Neural cell (in vitro differentiated cells): ENCODE results near the gene MYO15A. TPM values are rescaled to one million over a fixed set of nuclear protein-coding genes. Genes with fewer than 3 reads are reported as not detected.

Experiments
- H2AFZ ChIP-seq: fragments of 200-600, 300-800 bp; sonication (generic), shearing (Covaris generic); 2 replicates; pipeline ENCODE4 v1.6.0; 2014; ENCODE audit warnings: low read depth, mild to moderate bottlenecking, antibody characterized with exemption, low read length, moderate library complexity
- H3F3A ChIP-seq: fragments of 200-600 bp; shearing (Covaris generic); 2 replicates; pipeline ENCODE4 v1.6.1; 2016; ENCODE audit warnings: mild to moderate bottlenecking, moderate library complexity, mixed read lengths, antibody characterized with exemption, low read length; ENCODE audit not compliant: insufficient read depth, poor library complexity, severe bottlenecking
- H3K27ac ChIP-seq: fragments of 200-600, 300-800 bp; sonication (generic), shearing (Covaris generic); 2 replicates; pipeline ENCODE4 v1.5.1; 2014; ENCODE audit warnings: mild to moderate bottlenecking, low read length, moderate library complexity
- H3K27me3 ChIP-seq: fragments of 300-800, 200-600 bp; sonication (generic), shearing (Covaris generic); 2 replicates; pipeline ENCODE4 v1.6.0; 2014; ENCODE audit warnings: mild to moderate bottlenecking, low read depth, low read length, moderate library complexity; ENCODE audit not compliant: insufficient read depth
- H3K36me3 ChIP-seq: fragments of 300-800, 200-600 bp; sonication (generic), shearing (Covaris generic); 2 replicates; pipeline ENCODE4 v1.5.1; 2014; ENCODE audit warnings: mild to moderate bottlenecking, antibody characterized with exemption, low read length, moderate library complexity; ENCODE audit not compliant: insufficient read depth
- H3K4me2 ChIP-seq: fragments of 300-800, 200-600 bp; sonication (generic), shearing (Covaris generic); 2 replicates; pipeline ENCODE4 v1.6.0; 2014; ENCODE audit warnings: mild to moderate bottlenecking, low read length
- H3K4me3 ChIP-seq: fragments of 300-800, 200-600 bp; sonication (generic), shearing (Covaris generic); 2 replicates; pipeline ENCODE4 v1.5.1; 2014; ENCODE audit warnings: mild to moderate bottlenecking, low read length, moderate library complexity
- H3K79me2 ChIP-seq: fragments of 200-600 bp; shearing (Covaris generic); replicated peaks from 2 replicates; pipeline ENCODE4 v1.6.0; 2014; ENCODE audit warnings: mild to moderate bottlenecking, low read length, moderate library complexity; ENCODE audit not compliant: insufficient read depth
- H3K9ac ChIP-seq: fragments of 300-800, 200-600 bp; sonication (generic), shearing (Covaris generic); 2 replicates; pipeline ENCODE4 v1.6.1; 2016; ENCODE audit warnings: mild to moderate bottlenecking, low read length, mixed read lengths
- H3K9me2 ChIP-seq: fragments of 200-600 bp; shearing (Covaris generic); 2 replicates; pipeline ENCODE4 v1.6.1; 2016; ENCODE audit warnings: mild to moderate bottlenecking, low read length, mixed read lengths; ENCODE audit not compliant: insufficient read depth
- H3K9me3 ChIP-seq: fragments of 200-600, 300-800 bp; sonication (generic), shearing (Covaris generic); 2 replicates; pipeline ENCODE4 v1.6.1; 2016; ENCODE audit warnings: mild to moderate bottlenecking, mixed run types, low read length, moderate library complexity, mixed read lengths
- H4K20me1 ChIP-seq: fragments of 200-600 bp; shearing (Covaris generic); 2 replicates; pipeline ENCODE4 v1.6.1; 2016; ENCODE audit warnings: mild to moderate bottlenecking, mixed run types; ENCODE audit not compliant: insufficient read depth
- EP300 ChIP-seq: fragments of 450-650 bp; conservative IDR thresholded peaks from 2 replicates; pipeline ENCODE4 v1.6.1; 2014; ENCODE audit warnings: antibody characterized with exemption, mild to moderate bottlenecking, moderate library complexity; ENCODE audit not compliant: poor library complexity, severe bottlenecking
- EZH2 ChIP-seq: fragments of 200-600, 300-800 bp; shearing (Covaris generic), sonication (generic); IDR thresholded peaks from 2 replicates; pipeline ENCODE4 v1.6.1; 2014; ENCODE audit warnings: antibody characterized with exemption, low read length, borderline replicate concordance, mild to moderate bottlenecking; ENCODE audit not compliant: insufficient read depth, poor library complexity, severe bottlenecking
- MXI1 ChIP-seq: fragments of 450-650 bp; conservative IDR thresholded peaks from 2 replicates; pipeline ENCODE4 v1.6.1; 2014; ENCODE audit warnings: antibody characterized with exemption, mild to moderate bottlenecking; ENCODE audit not compliant: poor library complexity, severe bottlenecking
- POLR2AphosphoS5 ChIP-seq: IDR thresholded peaks from 2 replicates; pipeline ENCODE4 v1.6.1; 2012
- RAD21 ChIP-seq: fragments of 450-650 bp; conservative IDR thresholded peaks from 2 replicates; pipeline ENCODE4 v1.6.1; 2014; ENCODE audit warnings: antibody characterized with exemption, mild to moderate bottlenecking, moderate library complexity
- SMC3 ChIP-seq: fragments of 450-650 bp; conservative IDR thresholded peaks from 2 replicates; pipeline ENCODE4 v1.6.1; 2014; ENCODE audit warnings: antibody characterized with exemption, mild to moderate bottlenecking, moderate library complexity; ENCODE audit not compliant: poor library complexity
- TAF1 ChIP-seq: IDR thresholded peaks from 2 replicates; pipeline ENCODE4 v1.6.1; 2012; ENCODE audit warnings: low read depth
- polyA plus RNA-seq: library from polyadenylated mRNA; depleted of rRNA; stranded (reverse); fragments of >200 nt; gene quantifications from 2 replicates; pipeline ENCODE4 v1.2.3, GENCODE V29; 2014
- TF ChIP-seq, protein P1 (sequence below): fragments of 450-650 bp; IDR thresholded peaks from 2 replicates; pipeline ENCODE4 v1.5.1; 2014; ENCODE audit warnings: antibody characterized with exemption, mild to moderate bottlenecking, moderate library complexity; ENCODE audit not compliant: poor library complexity, severe bottlenecking
- TF ChIP-seq, protein P2 (sequence below): IDR thresholded peaks from 2 replicates; pipeline ENCODE4 v1.6.1; 2012; ENCODE audit warnings: borderline replicate concordance

Gene MYO15A
- polyA plus RNA-seq, 1 donor from 2014 or later = 1.9 TPM

DNA sequence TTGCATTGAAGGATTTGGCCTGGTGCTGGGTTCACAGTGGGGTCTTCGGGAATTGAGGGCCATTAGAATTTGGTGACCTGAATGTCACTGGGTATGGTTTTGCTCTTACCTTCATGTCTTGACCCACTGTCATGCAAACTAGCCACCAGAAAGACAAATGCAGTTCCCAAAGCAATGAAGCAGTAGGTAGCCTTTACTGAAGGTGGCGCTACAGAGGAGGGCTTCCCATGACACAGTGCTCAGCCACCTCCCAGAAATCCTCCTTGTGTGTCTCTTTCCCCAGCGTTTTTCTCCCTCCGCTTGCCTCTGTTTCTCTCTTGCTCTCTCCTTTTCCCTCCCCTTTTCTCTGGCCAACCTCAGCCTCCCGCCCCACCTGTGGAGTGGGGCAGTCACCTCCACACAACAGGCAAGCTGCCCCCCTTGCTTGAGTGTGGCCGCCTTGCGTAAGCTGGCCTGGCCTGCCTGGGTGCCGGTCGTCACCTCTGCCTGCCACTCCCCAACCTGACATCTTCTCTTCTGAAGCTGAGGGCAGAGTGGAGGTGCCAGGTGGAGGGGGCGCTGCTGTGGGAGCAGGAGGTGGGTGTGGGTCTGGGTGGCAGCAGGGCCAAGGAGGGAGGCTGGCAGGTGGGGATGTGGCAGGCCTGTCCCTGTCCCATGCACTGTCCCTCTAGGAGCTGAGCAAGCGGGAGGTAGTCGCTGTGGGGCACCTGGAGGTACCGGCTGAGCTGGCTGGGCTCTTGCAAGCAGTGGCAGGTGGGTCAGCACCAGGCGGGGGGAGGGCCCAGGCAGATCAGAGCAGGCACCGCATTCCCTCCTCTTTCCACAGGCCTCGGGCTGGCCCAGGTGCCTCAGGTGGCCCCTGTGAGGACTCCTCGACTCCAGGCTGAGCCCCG lies 34.7 kb downstream of the MYO15A start:
- H2AFZ ChIP-seq = no peak overlapping the region
- H3K27me3 ChIP-seq = no peaks in the 10 kb centered on the region
- H3K9ac ChIP-seq = no peak overlapping the region
- H3K4me3 ChIP-seq = no peak overlapping the region
- H3K9me2 ChIP-seq = no peaks in the 10 kb centered on the region
- no peaks in the 10 kb centered on the region for H3K36me3 ChIP-seq
- TF ChIP-seq SMC3 = no peak
- TF ChIP-seq EZH2 = no peak
- TF ChIP-seq EP300 = no peak
- TF ChIP-seq, protein P1, sequence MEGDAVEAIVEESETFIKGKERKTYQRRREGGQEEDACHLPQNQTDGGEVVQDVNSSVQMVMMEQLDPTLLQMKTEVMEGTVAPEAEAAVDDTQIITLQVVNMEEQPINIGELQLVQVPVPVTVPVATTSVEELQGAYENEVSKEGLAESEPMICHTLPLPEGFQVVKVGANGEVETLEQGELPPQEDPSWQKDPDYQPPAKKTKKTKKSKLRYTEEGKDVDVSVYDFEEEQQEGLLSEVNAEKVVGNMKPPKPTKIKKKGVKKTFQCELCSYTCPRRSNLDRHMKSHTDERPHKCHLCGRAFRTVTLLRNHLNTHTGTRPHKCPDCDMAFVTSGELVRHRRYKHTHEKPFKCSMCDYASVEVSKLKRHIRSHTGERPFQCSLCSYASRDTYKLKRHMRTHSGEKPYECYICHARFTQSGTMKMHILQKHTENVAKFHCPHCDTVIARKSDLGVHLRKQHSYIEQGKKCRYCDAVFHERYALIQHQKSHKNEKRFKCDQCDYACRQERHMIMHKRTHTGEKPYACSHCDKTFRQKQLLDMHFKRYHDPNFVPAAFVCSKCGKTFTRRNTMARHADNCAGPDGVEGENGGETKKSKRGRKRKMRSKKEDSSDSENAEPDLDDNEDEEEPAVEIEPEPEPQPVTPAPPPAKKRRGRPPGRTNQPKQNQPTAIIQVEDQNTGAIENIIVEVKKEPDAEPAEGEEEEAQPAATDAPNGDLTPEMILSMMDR = no peak
- TF ChIP-seq MXI1 = no peak
- TF ChIP-seq POLR2AphosphoS5 = no peak
- TF ChIP-seq, protein P2, sequence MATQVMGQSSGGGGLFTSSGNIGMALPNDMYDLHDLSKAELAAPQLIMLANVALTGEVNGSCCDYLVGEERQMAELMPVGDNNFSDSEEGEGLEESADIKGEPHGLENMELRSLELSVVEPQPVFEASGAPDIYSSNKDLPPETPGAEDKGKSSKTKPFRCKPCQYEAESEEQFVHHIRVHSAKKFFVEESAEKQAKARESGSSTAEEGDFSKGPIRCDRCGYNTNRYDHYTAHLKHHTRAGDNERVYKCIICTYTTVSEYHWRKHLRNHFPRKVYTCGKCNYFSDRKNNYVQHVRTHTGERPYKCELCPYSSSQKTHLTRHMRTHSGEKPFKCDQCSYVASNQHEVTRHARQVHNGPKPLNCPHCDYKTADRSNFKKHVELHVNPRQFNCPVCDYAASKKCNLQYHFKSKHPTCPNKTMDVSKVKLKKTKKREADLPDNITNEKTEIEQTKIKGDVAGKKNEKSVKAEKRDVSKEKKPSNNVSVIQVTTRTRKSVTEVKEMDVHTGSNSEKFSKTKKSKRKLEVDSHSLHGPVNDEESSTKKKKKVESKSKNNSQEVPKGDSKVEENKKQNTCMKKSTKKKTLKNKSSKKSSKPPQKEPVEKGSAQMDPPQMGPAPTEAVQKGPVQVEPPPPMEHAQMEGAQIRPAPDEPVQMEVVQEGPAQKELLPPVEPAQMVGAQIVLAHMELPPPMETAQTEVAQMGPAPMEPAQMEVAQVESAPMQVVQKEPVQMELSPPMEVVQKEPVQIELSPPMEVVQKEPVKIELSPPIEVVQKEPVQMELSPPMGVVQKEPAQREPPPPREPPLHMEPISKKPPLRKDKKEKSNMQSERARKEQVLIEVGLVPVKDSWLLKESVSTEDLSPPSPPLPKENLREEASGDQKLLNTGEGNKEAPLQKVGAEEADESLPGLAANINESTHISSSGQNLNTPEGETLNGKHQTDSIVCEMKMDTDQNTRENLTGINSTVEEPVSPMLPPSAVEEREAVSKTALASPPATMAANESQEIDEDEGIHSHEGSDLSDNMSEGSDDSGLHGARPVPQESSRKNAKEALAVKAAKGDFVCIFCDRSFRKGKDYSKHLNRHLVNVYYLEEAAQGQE = no peak
- no peak for TF ChIP-seq TAF1
- no peak for TF ChIP-seq RAD21
- no peaks in the 10 kb centered on the region for H3K9me3 ChIP-seq
- H3K4me2 ChIP-seq = no peak overlapping the region
- no peak overlapping the region for H3K27ac ChIP-seq
- no peaks in the 10 kb centered on the region for H3F3A ChIP-seq
- no peaks in the 10 kb centered on the region for H4K20me1 ChIP-seq
- H3K79me2 ChIP-seq = no peaks in the 10 kb centered on the region

DNA sequence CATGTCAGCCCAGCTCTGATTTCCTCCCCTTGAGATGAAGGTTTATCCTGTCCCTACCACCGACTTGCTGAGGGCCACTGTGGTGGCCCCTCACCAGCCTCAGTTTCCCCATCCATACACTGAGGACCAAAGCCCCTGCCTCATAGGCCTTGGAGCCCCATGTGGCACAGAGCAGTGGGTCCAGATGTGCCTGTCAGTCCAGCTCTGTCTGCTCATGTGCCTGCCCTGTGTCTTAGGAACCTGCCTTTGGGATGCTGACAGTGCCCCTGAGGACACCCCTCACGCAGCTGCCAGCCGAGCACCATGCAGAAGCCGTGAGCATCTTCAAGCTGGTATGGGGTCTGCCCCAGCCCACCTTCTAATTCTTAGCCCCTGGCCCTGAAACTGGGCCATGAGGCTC lies 35.7 kb downstream of the MYO15A start:
- no peaks in the 10 kb centered on the region for H3K9me3 ChIP-seq
- H3K79me2 ChIP-seq = no peaks in the 10 kb centered on the region
- no peaks in the 10 kb centered on the region for H3K36me3 ChIP-seq
- H3K9ac ChIP-seq = no peak overlapping the region
- H3K9me2 ChIP-seq = no peaks in the 10 kb centered on the region
- no peaks in the 10 kb centered on the region for H4K20me1 ChIP-seq
- H3K27me3 ChIP-seq = no peaks in the 10 kb centered on the region
- H3K4me3 ChIP-seq = no peak overlapping the region
- no peak overlapping the region for H3K4me2 ChIP-seq
- no peak overlapping the region for H3K27ac ChIP-seq
- TF ChIP-seq MXI1 (no peak), EP300 (no peak), POLR2AphosphoS5 (no peak), EZH2 (no peak), TAF1 (no peak), RAD21 (no peak), SMC3 (no peak)
- TF ChIP-seq, protein P2 = no peak
- TF ChIP-seq, protein P1 = no peak
- no peaks in the 10 kb centered on the region for H3F3A ChIP-seq
- no peak overlapping the region for H2AFZ ChIP-seq
